ENCODE data around the gene CSMD2.

The CSMD2 gene

GRCh38 chr1:33608825-33609400 lies 556.1 kb downstream of the CSMD2 start:
- DNase-seq (ENCODE audit: low read depth in 2 of 2), result no peak

GRCh38 chr1:33607444-33608005 lies 557.5 kb downstream of the CSMD2 start:
- no peak for DNase-seq (ENCODE audit: low read depth in 2 of 2)

GRCh38 chr1:33606272-33606671 lies 558.8 kb downstream of the CSMD2 start:
- no peak for DNase-seq (ENCODE audit: low read depth in 2 of 2)

GRCh38 chr1:33602271-33602670 lies 562.8 kb downstream of the CSMD2 start:
- no peak for DNase-seq (ENCODE audit: low read depth in 2 of 2)

GRCh38 chr1:33601751-33602150 lies 563.3 kb downstream of the CSMD2 start:
- DNase-seq (ENCODE audit: low read depth in 2 of 2), result no peak

GRCh38 chr1:33599516-33600115 lies 565.4 kb downstream of the CSMD2 start:
- DNase-seq (ENCODE audit: low read depth in 2 of 2), result no peak

GRCh38 chr1:33588726-33589125 lies 576.3 kb downstream of the CSMD2 start:
- no peak for DNase-seq (ENCODE audit: low read depth in 2 of 2)

GRCh38 chr1:33586795-33587194 lies 578.2 kb downstream of the CSMD2 start:
- no peak for DNase-seq (ENCODE audit: low read depth in 2 of 2)

- DNase-seq (ENCODE audit: low read depth in 2 of 2), result no peak
These were observed 578.9 kb downstream of the CSMD2 start for GRCh38 chr1:33586106-33586505.

GRCh38 chr1:33583567-33583966 lies 581.5 kb downstream of the CSMD2 start:
- DNase-seq (ENCODE audit: low read depth in 2 of 2), result no peak

GRCh38 chr1:33578557-33579448 lies 586.2 kb downstream of the CSMD2 start:
- no peak for DNase-seq (ENCODE audit: low read depth in 2 of 2)

- no peak for DNase-seq (ENCODE audit: low read depth in 2 of 2)
These were observed 587.4 kb downstream of the CSMD2 start for GRCh38 chr1:33577663-33578062.

- DNase-seq (ENCODE audit: low read depth in 2 of 2), result no peak
These were observed 588.0 kb downstream of the CSMD2 start for GRCh38 chr1:33576821-33577599.

GRCh38 chr1:33575324-33575879 lies 589.6 kb downstream of the CSMD2 start:
- DNase-seq (ENCODE audit: low read depth in 2 of 2), result no peak

GRCh38 chr1:33573661-33574060 lies 591.4 kb downstream of the CSMD2 start:
- no peak for DNase-seq (ENCODE audit: low read depth in 2 of 2)

GRCh38 chr1:33572387-33572786 lies 592.6 kb downstream of the CSMD2 start:
- DNase-seq (ENCODE audit: low read depth in 2 of 2), result no peak

- no peak for DNase-seq (ENCODE audit: low read depth in 2 of 2)
These were observed 595.7 kb downstream of the CSMD2 start for GRCh38 chr1:33569331-33569730.

- no peak for DNase-seq (ENCODE audit: low read depth in 2 of 2)
These were observed 601.3 kb downstream of the CSMD2 start for GRCh38 chr1:33563699-33564098.

- no peak for DNase-seq (ENCODE audit: low read depth in 2 of 2)
These were observed 602.5 kb downstream of the CSMD2 start for GRCh38 chr1:33562563-33562962.

- DNase-seq (ENCODE audit: low read depth in 2 of 2), result no peak
These were observed 603.5 kb downstream of the CSMD2 start for GRCh38 chr1:33561576-33561975.

- no peak for DNase-seq (ENCODE audit: low read depth in 2 of 2)
These were observed 604.4 kb downstream of the CSMD2 start for GRCh38 chr1:33560680-33561079.
